ENCODE results near the gene PRKCD.
A peak's percentile ranks its signal among the peaks of the same experiment; 100 is the strongest.

PRKCD gene

GRCh38 chr3:53230789-53231188 is 69.8 kb downstream of the PRKCD start:
- no peak for DNase-seq

GRCh38 chr3:53231532-53232511 is 70.8 kb downstream of the PRKCD start:
- DNase-seq: no peak

- no peak for DNase-seq
Observed at GRCh38 chr3:53232641-53233377, 71.8 kb downstream of the PRKCD start.

GRCh38 chr3:53234130-53234840 is 73.3 kb downstream of the PRKCD start:
- DNase-seq: no peak

- DNase-seq: no peak
Observed at GRCh38 chr3:53234841-53235232, 73.8 kb downstream of the PRKCD start.

- no peak for DNase-seq
Observed at GRCh38 chr3:53235545-53235944, 74.5 kb downstream of the PRKCD start.

GRCh38 chr3:53236112-53236841 is 75.3 kb downstream of the PRKCD start:
- peak in 35 of 51 donors; percentile 10 to 78 (median 37) for DNase-seq

GRCh38 chr3:53238051-53238850 is 77.2 kb downstream of the PRKCD start:
- peak in 3 of 51 donors; percentile 22 to 25 (median 25) for DNase-seq

- no peak for DNase-seq
Observed at GRCh38 chr3:53238886-53239285, 77.9 kb downstream of the PRKCD start.

- no peak for DNase-seq
Observed at GRCh38 chr3:53239800-53240199, 78.8 kb downstream of the PRKCD start.

GRCh38 chr3:53240989-53241972 is 80.3 kb downstream of the PRKCD start:
- DNase-seq: no peak

- DNase-seq: no peak
Observed at GRCh38 chr3:53242155-53242554, 81.1 kb downstream of the PRKCD start.

Measured in hypothalamus (tissue), 51 donors.